K562 (cell line): Measurements from ENCODE around the gene KCND3. TPM values are rescaled to one million over a fixed set of nuclear protein-coding genes. Genes with fewer than 3 reads are reported as not detected.

ENCODE experiments used
- ATAC-seq: fragments of 200-7000 bp; cut with Tn5 transposase; 3 replicates; pipeline ENCODE4 v1.9.1; 2020; ENCODE audit warnings: moderate library complexity
- BruUV-seq: library from RNA; stranded (reverse); fragments of 400-500 nt; replicated peaks from 2 replicates; lab custom pipeline; 2021; lab: Mats Ljungman, UMichigan
- CTCF ChIA-PET: fragments of 300-600 bp; formaldehyde crosslinking; extraction: SDS; loops from one replicate; lab custom pipeline; 2021; ENCODE audit warnings: low intra/inter-chr PET ratio; lab: Yijun Ruan, JAX
- POLR2A ChIA-PET: fragments of 300-600, 350-650 bp; sonication (Branson Sonifier 250); formaldehyde crosslinking; extraction: SDS; loops from one replicate; lab custom pipeline; 2021; ENCODE audit warnings: antibody characterized with exemption, inconsistent platforms; lab: Yijun Ruan, JAX
- DNase-seq, 4 experiments: peaks; one replicate each; pipeline versions ENCODE4 v3.0.0 to v3.0.0-alpha.2; 2011 to 2018; ENCODE audit warnings: low spot score in 3 of 4, mixed read lengths in 3 of 4; ENCODE audit errors: extremely low read depth in 1 of 4
- FAIRE-seq: peaks from 2 replicates; lab custom pipeline; 2011; peaks lifted over from hg19 to GRCh38; lab: Jason Lieb, UNC
- H2AFZ ChIP-seq: 2 replicates; pipeline ENCODE4 v1.6.0; 2011; ENCODE audit warnings: low read depth, low read length, control low read depth, inconsistent platforms
- H3K27ac ChIP-seq: fragments of 200-600 bp; 3 replicates; pipeline ENCODE4 v1.8.0; 2011; ENCODE audit warnings: low read depth, mild to moderate bottlenecking, control low read depth, inconsistent platforms, low read length, moderate library complexity, mixed read lengths; ENCODE audit errors: extremely low read depth
- H3K27me3 ChIP-seq, 2 experiments: fragments of 300-600 bp in 1 of 2; 2 replicates in 1 of 2; 3 replicates in 1 of 2; pipeline versions ENCODE4 v1.6.0 to v1.8.0; 2011; ENCODE audit warnings: inconsistent platforms in 2 of 2, low read length in 2 of 2, mild to moderate bottlenecking in 1 of 2, mixed read lengths in 1 of 2, moderate library complexity in 1 of 2; ENCODE audit not compliant: control insufficient read depth in 2 of 2, insufficient read depth in 2 of 2
- H3K36me3 ChIP-seq: fragments of 300-600 bp; 3 replicates; pipeline ENCODE4 v1.8.0; 2011; ENCODE audit warnings: mild to moderate bottlenecking, low read length, inconsistent platforms; ENCODE audit not compliant: control insufficient read depth, insufficient read depth
- H3K4me1 ChIP-seq, 2 experiments: fragments of 200-600 bp in 1 of 2; replicated peaks in 1 of 2; 2 replicates in 1 of 2; 3 replicates in 1 of 2; pipeline versions ENCODE4 v1.5.1 to v1.8.0; 2011; ENCODE audit warnings: inconsistent platforms in 2 of 2, low read length in 2 of 2, mild to moderate bottlenecking in 1 of 2, mixed read lengths in 1 of 2, moderate library complexity in 1 of 2; ENCODE audit not compliant: control insufficient read depth in 2 of 2, insufficient read depth in 2 of 2
- H3K4me2 ChIP-seq: 2 replicates; pipeline ENCODE4 v1.6.1; 2011; ENCODE audit warnings: low read length, control low read depth, inconsistent platforms, mixed read lengths; ENCODE audit not compliant: insufficient read depth
- H3K4me3 ChIP-seq: fragments of 200-600 bp; sonication (generic), shearing (Covaris generic); 2 replicates; pipeline ENCODE4 v1.5.1; 2016; ENCODE audit warnings: control low read depth, inconsistent platforms
- H3K79me2 ChIP-seq: fragments of 200-600 bp; 3 replicates; pipeline ENCODE4 v1.8.0; 2011; ENCODE audit warnings: low read length, inconsistent platforms; ENCODE audit not compliant: control insufficient read depth, insufficient read depth
- H3K9ac ChIP-seq, 2 experiments: 2 replicates each; pipeline versions ENCODE4 v1.6.0 to v1.6.1; 2011; ENCODE audit warnings: low read depth in 2 of 2, low read length in 2 of 2, control low read depth in 1 of 2, inconsistent platforms in 1 of 2, mild to moderate bottlenecking in 1 of 2, mixed read lengths in 1 of 2; ENCODE audit not compliant: insufficient read depth in 1 of 2
- H3K9me1 ChIP-seq: one replicate; pipeline ENCODE4 v1.6.0; 2011; ENCODE audit warnings: inconsistent platforms, mild to moderate bottlenecking, low read length, moderate library complexity; ENCODE audit not compliant: control insufficient read depth, insufficient read depth
- H3K9me3 ChIP-seq: replicated peaks from 2 replicates; pipeline ENCODE4 v1.5.1; 2011; ENCODE audit warnings: low read depth, low read length, inconsistent platforms; ENCODE audit not compliant: control insufficient read depth, insufficient read depth
- H4K20me1 ChIP-seq: replicated peaks from 2 replicates; pipeline ENCODE4 v1.6.1; 2011; ENCODE audit warnings: low read length, inconsistent platforms, mixed read lengths; ENCODE audit not compliant: control insufficient read depth, insufficient read depth
- C11orf30 ChIP-seq: fragments of 450-650 bp; IDR thresholded peaks from 2 replicates; pipeline ENCODE4 v1.6.1; 2016; ENCODE audit warnings: low read depth, mild to moderate bottlenecking
- CREBBP ChIP-seq: IDR thresholded peaks from one replicate; pipeline ENCODE4 v1.6.1; 2012; ENCODE audit warnings: low read depth, mild to moderate bottlenecking, control low read depth, inconsistent platforms, low read length
- DIDO1 ChIP-seq: fragments of 450-650 bp; IDR thresholded peaks from 2 replicates; pipeline ENCODE4 v1.6.1; 2016; ENCODE audit warnings: low read depth, missing biosample characterization, missing genetic modification characterization
- ERF ChIP-seq: fragments of 450-650 bp; formaldehyde crosslinking; IDR thresholded peaks from 2 replicates; pipeline ENCODE4 v1.4.0; 2020; ENCODE audit warnings: mild to moderate bottlenecking, mixed read lengths
- HLTF ChIP-seq: fragments of 450-650 bp; IDR thresholded peaks from 2 replicates; pipeline ENCODE4 v1.6.1; 2016
- PRPF4 ChIP-seq: fragments of 200-400 bp; formaldehyde crosslinking; IDR thresholded peaks from one replicate; pipeline ENCODE4 v1.6.1; 2017; ENCODE audit warnings: low read length, low read depth, mild to moderate bottlenecking; ENCODE audit not compliant: insufficient read depth, poor library complexity, severe bottlenecking
- RUNX1 ChIP-seq: sonication (generic); IDR thresholded peaks from 2 replicates; pipeline ENCODE4 v1.6.1; 2016; ENCODE audit warnings: antibody characterized with exemption, low read depth
- WGBS: fragments of 100-300 bp; shearing (Covaris generic); methylation state at CpG from one replicate; pipeline ENCODE4 v1.1.6; 2016; ENCODE audit warnings: low coverage, mixed read lengths; ENCODE audit not compliant: insufficient coverage; ENCODE audit errors: missing lambda C conversion rate; 5-methylcytosine and 5-hydroxymethylcytosine counted together
- in situ Hi-C: fragments of 300-500 bp; cut with MboI; formaldehyde crosslinking; loops from 4 replicates; pipeline ENCODE4 v1.15.0; 2018; ENCODE audit warnings: inconsistent platforms, mixed read lengths
- intact Hi-C: fragments of 100-400 bp; cut with micrococcal nuclease; formaldehyde crosslinking; loops from 2 replicates; pipeline ENCODE4 v1.14.2; 2022
- polyA plus RNA-seq, 8 experiments: library from polyadenylated mRNA; depleted of rRNA in 4 of 8; stranded (reverse) in 5 of 8; unstranded in 3 of 8; fragments of >200 nt; fragmentation: Nextera tagmentation in 2 of 8; fragmentation: Illumina TruSeq in 1 of 8; extraction: Ambion mirVana in 2 of 8; extraction: Trizol in 1 of 8; gene quantifications; 2 replicates each; pipeline versions ENCODE4 v1.2.1 to v1.2.3, GENCODE V29; 2011 to 2014; ENCODE audit warnings: inconsistent platforms in 1 of 8, missing spikeins in 1 of 8
- total RNA-seq, 7 experiments: library from RNA; depleted of rRNA in 6 of 7; stranded (reverse); fragments of >200 nt in 6 of 7; fragmentation: Illumina TruSeq in 2 of 7; extraction: Trizol in 2 of 7; gene quantifications; 2 replicates each; pipeline versions ENCODE4 v1.2.1 to v1.2.3, GENCODE V29; 2011 to 2021; ENCODE audit warnings: low replicate concordance in 1 of 7
- TF ChIP-seq, protein P1 (sequence below): sonication (generic); formaldehyde crosslinking; IDR thresholded peaks from 2 replicates; pipeline ENCODE4 v1.8.0; 2022; ENCODE audit warnings: missing genetic modification reagents, mild to moderate bottlenecking, borderline replicate concordance

The KCND3 gene
- total and polyA plus RNA-seq, 9 of the 15 experiments (the other 6 are each of a cell fraction or from before 2014, with no cell fraction given) = not detected

DNA sequence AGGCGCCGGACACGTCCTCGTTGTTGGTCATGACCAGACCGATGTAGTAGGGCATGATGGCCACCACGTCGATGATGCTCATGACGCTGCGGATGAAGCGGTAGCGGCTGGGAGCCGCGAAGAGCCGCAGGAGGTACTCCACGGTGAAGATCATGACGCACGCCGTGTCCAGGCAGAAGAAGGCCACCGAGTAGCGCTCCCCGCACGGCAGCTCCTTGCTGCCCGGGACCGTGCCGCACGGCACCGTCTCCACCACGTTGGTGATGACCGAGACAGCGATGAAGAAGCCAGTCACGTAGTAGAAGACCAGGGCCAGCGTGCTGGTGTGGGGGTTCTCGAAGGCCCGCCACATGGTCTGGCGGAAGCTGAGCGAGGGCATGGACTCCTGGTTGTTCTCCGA is 7.6 kb downstream of the KCND3 start:
- Histone ChIP-seq H3K9ac (no peak overlapping the region), H3K27me3 (peaks cover 29 to 34% of the 10 kb centered on the region in 2 experiments), H3K4me1 (peaks cover 0 to 4% of the 10 kb centered on the region in 2 experiments; a peak in 1 of 5 replicates), H4K20me1 (peaks cover 7% of the 10 kb centered on the region)
- 3% methylated on average over 37 of the region's 37 CpGs for WGBS
- intact Hi-C loops = no loop called here
- TF ChIP-seq CREBBP (no peak), HLTF (no peak), ERF (CRISPR knock-in tag) (no peak), C11orf30 (no peak), PRPF4 (no peak), RUNX1 (no peak), DIDO1 (tag) (no peak)
- TF ChIP-seq, protein P1, sequence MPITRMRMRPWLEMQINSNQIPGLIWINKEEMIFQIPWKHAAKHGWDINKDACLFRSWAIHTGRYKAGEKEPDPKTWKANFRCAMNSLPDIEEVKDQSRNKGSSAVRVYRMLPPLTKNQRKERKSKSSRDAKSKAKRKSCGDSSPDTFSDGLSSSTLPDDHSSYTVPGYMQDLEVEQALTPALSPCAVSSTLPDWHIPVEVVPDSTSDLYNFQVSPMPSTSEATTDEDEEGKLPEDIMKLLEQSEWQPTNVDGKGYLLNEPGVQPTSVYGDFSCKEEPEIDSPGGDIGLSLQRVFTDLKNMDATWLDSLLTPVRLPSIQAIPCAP = no peak
- TF ChIP-seq, all 486 proteins: peak for 0
- Histone ChIP-seq H3K79me2 (no peaks in the 10 kb centered on the region), H3K27ac (no peak overlapping the region), H3K9me3 (no peaks in the 10 kb centered on the region), H2AFZ (no peak overlapping the region), H3K9me1 (no peaks in the 10 kb centered on the region), H3K36me3 (no peaks in the 10 kb centered on the region), H3K4me3 (no peak overlapping the region), H3K4me2 (no peak overlapping the region)
- ATAC-seq (no peak; the same call in 1 of the 3 replicates), FAIRE-seq (no peak), DNase-seq (no peak)
- ChIA-PET CTCF (no interaction called here), POLR2A (interaction anchor here (1.7 kb wide), 1 partner anchor 15 kb away, joined by 4 read pairs; no protein-coding TSS in a partner anchor)
- in situ Hi-C loops = no loop called here
- no TSS peak for BruUV-seq
